NCI-H146 treated with DMSO at 0.1 percent for 48 hours (cell line): ENCODE measurements around the gene ABTB1.
"Not testable (repeated sequence)": the region's sequence is repeated elsewhere in the genome, so short reads cannot be mapped to it uniquely, and the experiment has no call there.

Experiments
- DNase-seq: peaks from one replicate; lab custom pipeline; 2025; ENCODE audit not compliant: unreplicated experiment; lab: John Stamatoyannopoulos, UW

ABTB1 gene

DNA sequence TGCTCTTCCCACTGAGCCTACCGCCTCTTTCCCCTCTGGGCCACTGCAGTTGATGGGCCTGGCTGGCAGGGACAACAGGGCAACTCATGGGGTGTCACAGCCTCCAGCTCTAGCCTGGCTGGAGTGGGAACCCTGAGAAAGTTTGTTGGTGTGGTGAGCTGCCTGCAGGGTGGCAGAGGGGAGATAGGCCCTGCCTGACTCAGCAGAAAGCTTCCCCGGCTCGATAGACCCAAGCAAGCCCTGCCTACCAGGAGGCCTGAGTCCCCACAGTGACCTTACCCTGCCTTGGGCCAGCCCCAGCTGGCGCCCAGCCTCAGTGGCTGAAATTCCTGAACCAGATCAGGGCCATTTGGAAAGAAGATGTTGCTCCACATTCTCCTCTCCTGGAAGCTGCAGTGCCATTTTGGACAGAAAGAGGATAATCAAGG, 29.4 kb downstream of the ABTB1 start:
- DNase-seq, result no peak

DNA sequence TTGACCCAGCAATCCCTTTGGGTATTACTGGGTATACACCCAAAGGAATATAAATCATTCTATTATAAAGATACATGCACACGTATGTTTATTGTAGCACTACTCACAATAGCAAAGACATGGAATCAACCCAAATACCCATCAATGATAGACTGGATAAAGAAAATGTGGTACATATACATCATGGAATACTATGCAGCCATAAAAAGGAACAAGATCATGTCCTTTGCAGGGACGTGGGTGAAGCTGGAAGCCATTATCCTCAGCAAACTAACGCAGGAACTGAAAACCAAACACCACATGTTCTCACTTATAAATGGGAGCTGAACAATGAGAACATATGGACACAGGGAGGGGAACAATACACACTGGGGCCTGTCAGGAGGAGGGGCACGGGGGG, 32.1 kb downstream of the ABTB1 start:
- not testable (repeated sequence) for DNase-seq

DNA sequence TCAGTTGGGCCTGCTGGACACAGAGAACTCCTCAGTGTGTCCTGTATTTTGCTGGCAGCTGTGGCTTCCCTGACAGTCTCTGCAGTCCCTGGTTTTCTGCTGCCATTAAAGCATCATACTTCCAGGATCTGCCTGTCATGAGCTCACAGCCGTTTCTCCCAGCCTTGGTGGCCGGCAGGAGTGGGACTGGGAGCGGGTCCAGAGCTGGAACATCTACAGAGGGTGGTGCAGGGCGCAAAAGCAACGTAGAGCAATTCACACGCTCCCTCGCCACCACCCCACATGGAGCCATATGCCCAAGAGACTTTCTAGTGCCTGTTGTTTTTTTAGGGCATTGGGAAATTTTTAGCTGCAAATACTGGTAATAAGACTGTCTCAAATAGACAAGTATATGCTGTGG, 33.6 kb downstream of the ABTB1 start:
- DNase-seq, result no peak

DNA sequence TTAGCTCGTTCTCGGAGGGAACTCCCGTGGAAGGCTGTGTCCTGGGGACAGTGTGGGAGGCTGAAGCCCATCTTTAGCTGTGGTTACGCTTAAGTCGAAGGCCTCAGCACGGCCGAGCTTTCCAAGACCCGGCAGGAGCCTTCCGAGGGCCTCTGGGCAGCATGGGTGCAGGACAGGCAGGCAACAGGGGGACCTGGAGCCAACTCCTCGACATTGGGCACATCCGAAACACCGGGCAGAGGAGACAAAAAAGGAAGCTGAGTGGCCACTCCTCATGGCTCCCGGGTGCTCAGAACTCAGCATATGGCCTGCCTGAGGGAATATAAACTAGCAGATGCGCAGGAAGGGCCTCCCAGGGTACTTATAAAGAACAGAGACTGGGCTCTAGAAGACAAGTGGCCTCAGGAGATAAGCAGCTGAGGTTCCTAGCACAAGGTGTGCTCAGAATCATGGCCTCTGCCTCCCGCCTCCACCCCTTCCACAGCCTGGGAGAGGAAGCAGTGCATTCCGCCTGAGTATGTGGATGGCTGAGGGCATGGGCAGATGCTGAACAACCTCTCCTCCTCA, 34.1 kb downstream of the ABTB1 start:
- DNase-seq, result no peak

DNA sequence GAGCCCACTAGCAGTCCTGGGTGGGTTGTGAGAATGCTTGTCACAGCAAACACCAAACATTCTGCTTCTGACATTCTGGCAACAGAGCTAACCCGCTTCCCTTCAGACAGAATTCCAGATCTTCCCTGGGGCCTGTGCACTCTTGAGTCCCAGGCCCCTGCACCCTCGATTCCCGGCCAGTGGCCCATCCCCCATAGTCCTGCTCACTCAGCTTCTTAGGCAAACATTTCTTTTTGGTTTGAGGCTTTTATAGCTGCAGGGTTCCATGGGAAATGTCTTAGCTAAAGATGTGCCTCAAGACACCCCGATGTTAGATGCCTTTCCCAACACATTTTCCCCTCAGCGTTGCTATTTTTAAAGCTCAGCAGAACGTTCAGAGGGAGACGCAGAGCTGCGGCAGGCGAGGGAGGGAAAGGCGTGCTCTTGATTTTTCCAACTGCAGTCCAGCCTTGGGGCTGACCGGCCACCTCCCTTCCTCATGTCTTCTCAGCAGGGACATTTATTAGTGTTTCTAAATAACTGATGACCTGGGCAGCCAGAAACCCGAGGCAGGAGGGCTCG, 35.2 kb downstream of the ABTB1 start:
- no peak for DNase-seq

DNA sequence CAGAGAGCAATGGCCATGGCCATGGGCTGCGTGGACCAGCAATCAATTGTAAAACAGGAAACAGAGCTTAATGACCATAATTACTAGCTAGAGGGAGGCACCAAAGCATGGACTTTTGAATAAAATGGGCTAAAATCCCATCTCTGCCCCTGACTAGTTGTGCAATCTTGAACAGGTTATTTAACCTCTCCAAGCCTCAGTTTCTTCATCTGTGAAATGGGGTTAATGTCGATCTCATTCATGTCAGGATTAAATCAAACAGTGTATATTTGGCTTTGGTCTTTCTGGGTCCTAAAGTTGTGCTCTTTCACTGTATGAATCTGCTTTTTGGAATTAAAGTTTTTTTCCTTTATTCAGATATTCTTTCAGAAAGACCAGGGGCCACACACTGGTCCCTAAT, 36.1 kb downstream of the ABTB1 start:
- no peak for DNase-seq

DNA sequence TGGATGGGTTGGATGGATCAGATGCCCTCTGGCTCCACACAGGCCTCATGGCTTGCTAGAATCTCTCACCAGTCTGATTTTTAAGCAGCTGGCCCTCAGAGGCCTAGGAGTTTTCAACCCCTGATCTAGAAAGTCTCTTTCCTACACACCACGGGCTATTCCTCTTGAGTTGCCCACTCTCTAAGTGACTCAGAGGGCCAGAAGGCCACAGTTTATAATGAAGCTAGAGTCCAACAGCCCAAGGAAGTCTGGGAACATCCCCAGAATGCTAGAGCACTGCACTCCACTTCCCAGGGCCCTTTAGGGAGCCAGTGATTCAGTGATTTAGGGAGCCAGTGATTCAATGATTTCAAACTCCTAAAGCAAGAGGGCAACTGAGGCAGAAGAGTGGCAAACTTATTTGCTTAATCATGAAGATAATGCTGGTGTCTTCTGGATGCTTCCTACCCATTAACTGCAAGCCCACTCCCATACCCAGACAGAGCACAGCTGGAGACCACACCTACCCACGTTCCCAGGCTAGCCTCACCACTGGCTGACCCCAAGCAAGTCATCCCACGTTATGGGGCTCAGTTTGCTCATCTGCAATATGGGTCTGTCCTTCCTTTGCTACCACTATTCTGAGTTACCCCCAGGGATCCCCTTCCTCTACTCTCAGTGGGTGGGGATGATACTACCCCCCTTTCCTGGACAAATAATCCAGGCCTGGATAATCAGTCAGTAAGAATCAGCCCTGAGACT, 36.7 kb downstream of the ABTB1 start:
- no peak for DNase-seq

DNA sequence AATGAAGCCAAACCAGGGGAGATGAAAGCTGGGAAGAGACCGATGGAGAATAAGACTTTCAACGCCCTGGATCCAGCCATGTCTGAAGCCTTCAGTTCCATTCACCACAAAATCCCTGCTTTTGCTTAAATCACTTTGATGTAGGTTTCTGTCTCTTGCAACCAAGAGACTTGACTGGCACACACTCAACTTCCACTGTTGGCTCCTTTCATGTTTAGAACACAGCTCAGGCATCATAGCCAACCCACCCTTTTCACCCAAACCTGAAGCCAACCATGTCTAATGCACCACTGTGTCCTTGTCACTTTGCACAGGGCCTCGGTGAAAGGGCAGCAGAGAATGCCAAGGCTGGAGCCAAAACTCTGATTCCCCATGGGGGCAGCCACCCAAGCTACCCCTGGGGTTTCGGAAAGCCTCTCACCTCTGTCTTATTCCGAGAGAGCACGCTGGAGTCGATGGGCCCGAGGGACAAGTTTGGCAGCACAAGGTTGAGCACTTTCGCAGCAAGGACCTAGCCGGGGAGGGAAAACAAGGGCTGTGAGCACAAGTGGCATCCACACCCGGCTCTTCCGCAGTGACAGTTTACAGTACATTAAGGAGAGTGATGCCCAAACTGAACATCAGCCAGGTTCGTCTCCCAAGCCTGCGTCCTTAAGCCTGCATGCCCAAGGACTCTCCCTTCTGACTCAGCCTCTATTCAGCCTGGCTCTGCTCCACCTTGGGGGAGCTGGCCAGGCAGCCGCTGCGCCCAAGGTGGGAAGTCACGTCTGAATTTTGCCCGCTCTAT, 37.6 kb downstream of the ABTB1 start:
- DNase-seq, result no peak

DNA sequence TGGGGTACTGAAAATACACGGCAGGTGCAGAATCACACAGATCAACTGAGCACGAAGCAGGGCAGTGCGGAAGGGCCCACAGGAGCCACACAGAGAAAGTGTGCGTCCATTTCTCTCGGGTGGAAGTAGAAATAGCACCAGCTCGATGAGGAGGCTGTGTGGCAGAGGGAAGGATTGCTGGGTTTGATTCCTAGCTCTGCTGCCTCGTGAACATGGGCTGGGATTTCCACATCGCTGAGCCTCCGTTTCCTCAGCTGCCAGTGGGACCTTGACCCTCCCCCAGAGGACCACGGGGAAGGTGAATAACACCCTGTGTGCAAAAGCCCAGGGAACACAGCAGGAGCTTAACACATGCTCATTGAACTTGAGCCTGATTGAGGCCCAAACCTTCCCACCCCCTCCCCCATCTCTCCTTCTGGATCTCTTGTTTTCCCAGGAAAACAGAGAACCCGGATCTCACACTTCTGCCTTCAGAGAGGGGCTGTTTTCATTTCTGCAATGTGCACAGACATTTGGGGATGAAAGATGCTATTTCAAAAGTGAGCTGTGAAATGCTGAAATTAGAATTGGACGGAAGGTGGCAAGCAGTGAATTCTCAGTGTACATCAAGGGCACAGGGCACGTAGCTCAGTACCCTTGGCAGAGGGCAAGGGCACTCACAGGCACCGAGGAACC, 38.4 kb downstream of the ABTB1 start:
- DNase-seq, result no peak

DNA sequence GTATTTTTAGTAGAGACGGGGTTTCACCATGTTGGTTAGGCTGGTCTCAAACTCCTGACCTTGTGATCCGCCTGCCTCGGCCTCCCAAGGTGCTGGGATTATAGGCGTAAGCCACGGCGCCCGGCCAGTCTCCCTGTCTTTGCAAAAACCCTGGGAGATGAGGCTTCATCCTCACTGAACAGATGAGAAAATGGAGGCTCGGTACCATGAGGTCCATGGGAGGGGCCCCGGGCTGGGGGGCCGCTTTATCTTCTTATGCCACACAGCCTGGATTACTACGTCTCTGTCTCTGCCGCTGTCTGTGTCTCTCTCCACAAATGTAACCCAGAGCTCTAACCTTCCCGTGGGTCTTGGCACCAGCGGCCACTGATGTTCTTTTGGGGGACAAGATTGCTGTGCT, 39.1 kb downstream of the ABTB1 start:
- no peak for DNase-seq

DNA sequence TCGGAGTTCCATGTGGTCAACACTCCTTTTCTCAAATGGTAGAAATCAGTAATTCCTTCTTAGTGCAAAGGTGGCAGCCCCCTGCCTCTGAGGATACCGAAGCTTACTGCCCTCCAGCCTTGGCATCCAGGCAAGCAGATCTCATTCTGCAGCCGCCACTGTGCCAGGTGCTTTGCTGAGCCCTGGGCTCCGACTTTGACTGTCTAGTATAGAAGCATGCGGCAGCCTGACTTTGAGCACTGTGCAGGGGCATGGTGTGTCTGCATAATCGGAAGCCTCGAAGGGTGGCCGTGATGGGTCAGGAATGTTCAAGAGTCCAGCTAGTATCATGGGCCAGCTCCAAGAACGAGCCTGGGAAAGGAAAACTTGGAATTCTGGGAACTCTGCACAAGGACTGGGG, 39.7 kb downstream of the ABTB1 start:
- DNase-seq, result no peak

DNA sequence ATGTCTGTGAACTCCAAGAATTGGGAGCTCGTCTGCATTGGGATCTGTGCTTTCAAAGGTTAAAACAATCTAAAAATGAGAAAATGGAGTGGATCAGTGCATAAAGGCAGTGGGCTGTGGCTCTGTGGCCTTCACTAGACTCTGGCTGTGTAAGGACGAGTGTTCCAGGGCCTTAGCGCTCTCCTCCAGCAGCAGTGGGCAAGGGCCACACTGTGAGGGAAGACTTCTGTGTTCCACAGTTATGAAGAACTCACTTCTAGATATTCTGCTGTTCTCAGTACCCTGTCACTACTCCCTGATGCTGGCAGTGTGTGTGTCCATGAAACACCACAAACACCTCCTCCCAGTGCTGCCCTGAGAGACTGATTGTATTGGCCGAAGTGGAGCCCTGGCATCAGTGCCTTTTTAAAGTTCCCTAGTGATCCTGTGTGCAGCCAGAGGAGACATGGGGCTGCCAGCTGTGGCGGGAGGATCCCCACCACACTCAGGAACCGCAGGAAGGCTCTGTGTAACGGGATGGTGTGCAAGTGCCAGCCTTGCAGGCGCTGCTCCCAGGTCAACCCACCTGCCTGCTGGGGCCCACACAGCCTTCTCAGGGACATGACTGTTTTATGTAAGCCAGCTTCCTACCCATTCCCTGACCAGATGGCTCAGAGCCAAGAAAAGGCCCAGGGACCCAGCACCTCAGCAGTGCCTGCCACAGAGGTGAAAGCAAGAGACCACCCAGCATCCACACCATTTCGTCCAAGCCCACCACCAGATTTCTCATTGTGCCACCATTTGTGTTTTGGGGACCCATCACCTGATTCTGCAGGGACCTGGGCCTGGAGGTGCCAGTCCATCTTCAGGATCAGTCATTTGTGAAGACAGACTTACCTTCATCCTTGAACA, 40.4 kb downstream of the ABTB1 start:
- DNase-seq, result no peak

DNA sequence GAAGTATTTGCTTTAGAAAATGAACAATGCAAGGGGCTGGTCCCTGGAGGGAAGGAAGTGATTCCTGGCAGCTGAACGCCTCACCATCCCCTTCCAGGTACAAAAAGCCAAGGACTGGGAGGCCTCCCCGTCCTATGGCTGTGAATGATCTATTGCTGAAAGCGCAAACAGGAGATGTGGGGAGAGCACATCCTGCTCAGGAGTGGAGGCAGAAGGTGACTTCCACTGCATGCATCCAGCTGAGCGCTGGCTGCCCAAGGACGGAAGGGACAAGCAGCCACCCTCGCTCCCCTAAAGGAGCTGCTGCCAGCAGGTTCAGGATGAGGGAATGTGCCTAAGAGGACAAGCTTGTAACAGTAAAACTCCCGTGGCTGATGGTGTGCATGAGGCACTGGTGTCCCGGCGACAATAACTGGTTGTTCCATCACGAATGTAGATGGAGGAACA, 41.4 kb downstream of the ABTB1 start:
- no peak for DNase-seq

DNA sequence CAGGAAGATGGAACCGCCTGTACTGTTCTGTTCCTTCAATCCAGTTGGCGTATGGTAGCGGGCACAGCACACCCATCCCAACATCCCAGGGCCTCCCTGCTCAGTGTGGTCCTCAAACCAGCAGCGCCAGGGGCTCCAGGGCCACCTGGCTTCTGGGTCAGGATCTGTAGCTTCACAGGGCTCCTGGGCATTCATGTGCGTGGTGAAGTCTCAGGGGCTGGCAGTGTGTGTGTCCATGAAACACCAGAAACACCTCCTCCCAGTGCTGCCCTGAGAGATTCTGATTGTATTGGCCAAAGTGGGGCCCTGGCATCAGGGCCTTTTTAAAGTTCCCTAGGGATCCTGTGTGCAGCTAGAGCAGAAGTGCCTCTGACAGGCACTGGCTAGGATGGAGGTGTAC, 42.1 kb downstream of the ABTB1 start:
- no peak for DNase-seq

DNA sequence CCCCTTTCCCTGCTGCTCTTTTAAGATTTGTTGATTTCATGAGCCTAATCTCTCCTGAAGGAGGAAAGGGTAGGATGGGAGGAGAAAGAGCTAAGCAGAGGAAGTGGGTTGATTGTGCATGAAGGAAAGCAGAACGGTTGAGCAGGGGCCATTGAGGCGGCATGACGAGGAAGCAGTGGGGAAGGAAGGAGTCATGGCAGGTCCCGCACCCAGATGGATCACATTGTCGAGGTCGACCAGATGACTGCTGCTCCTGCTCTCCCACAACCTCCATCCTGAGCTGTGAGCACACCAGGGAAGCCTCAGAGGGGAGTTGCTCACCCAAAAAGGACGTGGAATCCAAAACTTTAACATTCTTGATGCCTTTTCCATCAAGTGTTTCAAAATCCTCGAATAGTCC, 42.8 kb downstream of the ABTB1 start:
- no peak for DNase-seq

DNA sequence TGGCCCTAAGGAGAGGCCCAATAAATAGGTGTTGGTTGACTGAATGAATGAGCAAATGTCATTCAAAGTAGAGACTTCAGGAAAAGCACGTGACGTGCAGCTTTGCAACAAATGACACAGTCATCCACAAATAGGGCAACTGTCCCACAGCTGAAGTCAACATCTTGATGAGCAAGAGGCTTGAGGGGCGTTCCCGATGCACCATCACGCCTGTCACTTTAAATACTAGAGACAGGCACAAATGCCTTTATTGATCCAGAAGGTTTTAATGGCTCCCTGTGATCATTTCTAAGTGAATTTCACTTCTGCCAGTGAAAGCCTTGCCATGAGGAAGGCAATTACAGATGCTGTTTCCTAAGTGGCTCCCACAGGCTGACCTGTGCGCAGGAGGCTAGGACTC, 43.6 kb downstream of the ABTB1 start:
- no peak for DNase-seq

DNA sequence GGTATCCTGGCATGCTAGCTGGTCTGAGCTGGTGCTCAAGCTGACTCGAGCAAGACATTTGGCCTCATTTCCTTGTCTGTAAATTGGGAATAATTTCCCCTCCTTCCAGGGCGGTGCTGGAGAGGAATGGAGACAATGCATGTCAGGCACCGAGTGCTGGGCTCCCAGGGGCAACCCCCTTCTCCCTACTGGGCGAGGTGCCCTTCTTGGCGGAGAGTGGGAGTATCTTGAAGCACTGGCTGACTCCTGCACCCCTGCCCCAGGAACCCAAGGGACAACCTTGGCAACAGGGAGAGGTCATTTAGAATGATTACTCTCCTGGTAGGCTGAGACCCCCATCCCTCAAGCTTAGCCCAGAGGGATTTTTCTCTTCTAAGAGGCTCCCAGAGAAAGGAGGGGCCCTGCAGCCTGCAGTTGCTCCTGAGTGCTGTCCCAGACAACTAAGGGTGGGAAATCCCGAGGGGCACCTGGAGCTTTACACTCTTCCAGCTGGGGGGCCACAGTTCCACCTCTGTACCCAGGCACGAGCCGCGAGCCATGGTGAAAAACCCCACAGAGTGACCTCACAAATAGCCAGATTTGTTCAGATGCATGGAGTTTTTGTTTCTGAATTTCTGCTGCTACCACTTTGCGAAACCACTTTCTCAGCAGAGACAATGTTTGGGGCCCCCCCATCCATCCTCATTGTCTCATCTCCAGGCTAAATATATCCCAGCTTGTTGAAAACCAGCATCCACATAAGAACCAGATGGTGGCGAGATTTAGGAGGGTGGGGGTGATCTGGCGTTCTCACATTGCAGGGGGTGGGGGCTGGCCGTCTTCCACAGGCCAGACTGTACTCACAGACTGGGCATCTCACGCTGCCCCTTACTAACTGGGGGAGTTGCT, 44.8 kb downstream of the ABTB1 start:
- no peak for DNase-seq

DNA sequence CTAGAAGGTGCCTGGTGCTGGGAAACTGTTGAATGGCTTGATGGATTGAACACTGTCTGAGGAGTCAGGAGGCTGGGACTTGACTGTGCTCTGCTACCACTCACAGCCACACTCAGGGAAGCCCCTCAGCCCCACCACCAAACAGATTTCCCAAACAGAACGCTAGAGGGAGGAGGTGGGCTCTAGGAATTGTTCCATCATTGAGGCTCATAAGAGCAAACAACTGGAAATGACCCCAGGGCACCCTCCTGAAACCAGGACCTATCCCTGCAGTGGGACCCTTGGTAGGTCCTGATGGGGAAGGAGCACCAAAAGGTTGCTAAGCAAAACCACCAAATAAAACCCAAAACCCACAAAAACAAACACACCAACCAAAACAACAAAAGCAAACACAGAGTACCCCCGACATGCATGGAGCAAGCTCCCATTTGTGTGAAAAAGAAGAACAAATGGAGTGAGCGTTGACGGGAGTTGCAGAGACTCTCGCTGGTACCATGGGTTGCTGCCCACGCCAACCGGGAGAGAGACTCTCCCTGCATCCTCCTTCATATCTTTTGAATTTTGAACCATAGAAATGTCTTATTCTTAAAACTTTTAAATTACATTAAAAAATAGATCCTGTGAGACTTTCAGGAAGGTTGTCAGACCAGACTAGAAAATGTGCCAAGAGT, 45.6 kb downstream of the ABTB1 start:
- no peak for DNase-seq

DNA sequence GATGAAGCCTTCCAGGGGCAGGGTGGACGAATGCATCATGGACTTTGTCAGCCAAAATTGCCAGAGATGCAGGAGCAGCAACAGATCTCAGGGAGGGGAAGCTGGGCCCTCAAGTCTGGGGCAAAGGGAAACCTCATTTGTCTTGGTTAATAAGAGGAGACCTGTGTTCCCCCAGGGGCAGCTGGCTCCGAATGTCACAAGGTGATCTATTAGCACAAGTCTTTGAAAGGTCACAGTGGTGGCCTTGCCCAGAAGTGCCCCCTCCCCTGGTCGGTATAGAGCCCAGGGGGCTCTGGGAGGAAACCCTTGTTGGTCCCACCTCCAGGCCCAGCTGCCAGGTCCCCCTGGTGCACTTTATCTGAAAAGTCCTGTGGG, 46.2 kb downstream of the ABTB1 start:
- no peak for DNase-seq
